Activated naive CD4-positive, alpha-beta T cell treated with Interleukin-2 at 50 U/mL for 16 hours (primary cell): ENCODE data around the gene ARMC9.
"Not testable (repeated sequence)": the region's sequence is repeated elsewhere in the genome, so short reads cannot be mapped to it uniquely, and the experiment has no call there.

Source experiments
- DNase-seq: peaks from one replicate; pipeline ENCODE4 v3.0.0-alpha.2; 2020

ARMC9 gene

DNA sequence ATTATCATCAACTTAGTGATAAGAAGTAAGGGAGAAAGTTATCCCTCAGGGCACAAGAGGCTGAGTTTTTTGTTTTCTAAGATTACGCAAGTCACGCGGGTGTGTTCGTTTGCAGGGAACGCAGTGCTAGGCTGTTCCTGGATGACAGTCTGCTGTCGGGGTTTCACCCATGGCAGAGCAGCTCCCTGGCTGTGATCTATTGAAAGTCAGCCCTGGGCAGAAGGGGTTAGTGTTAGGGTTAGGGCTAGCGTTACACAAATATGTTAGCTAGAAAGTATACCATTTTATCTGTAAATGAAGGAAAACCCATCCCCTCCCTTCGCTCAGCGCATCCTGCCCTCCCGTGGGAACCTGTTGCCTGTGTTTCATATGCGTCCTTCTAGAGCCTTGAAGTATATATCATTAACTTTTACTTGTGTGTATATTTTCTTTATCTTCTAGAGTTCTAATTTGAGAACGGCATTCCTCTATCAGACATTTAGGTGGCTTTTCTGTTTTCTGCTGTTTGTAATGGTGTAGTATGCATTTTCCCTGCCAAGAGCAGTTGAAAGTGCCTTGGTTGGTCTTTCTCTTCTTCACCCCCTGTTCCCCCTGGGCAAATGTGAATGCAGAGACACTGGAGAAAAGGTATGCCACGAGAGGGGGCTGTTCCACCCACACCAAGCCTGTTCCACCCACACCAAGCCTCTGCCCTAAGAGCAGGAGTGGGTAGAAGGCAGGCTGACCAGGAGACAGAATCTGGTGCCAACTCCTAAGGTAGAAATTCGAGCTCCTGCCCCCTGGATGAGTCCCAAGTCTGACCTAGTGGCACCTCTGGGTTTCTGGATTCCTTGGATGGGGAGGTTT, 47.0 kb downstream of the ARMC9 start:
- DNase-seq, result no peak

DNA sequence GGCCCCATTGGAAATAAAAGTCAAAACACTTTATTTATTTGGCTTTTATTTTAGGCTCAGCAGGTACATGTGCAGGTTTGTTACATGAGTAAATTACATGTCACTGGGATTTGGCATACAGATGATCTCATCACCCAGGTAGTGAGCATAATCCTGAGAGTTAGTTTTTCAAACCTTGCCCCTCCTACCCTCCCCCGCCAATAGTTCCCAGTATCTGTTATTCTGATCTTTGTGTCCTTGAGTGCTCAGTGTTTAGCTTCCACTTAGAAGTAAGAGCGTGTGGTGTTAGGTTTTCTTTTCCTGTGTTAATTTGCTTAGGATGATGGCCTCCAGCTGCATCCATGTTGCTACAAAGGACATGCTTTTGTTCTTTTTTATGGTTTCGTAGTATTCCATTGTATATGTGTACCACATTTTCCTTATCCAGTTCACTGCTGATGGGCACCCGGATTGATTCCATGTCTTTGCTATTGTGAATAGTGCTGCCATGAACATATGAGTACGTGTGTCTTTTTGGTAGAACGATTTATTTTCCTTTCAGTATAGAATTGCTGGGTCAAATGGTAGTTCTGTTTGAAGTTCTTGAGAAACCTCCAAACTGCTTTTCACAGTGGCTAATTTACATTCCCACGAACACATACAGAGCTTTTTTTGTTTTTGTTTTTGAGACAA, 47.9 kb downstream of the ARMC9 start:
- DNase-seq, result no peak

DNA sequence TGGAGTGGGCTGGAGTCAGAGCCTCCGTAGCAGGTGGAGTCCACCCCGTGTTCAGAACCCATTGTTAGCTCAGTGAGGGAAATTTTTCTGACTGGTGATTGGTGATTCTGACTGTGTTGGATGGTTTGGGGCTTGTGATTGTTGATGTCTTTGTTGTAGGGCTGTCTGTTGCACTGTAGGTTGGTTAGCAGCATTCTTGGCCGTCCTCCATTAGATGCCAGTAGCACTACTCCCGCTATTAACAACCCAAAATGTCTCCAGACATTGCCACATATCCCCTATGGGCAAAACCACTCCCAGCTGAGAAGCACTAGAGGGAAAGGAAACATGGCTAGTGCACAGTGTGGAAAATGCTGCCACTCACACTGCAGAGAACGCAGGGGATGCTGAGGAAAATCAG, 51.7 kb downstream of the ARMC9 start:
- DNase-seq, result no peak

DNA sequence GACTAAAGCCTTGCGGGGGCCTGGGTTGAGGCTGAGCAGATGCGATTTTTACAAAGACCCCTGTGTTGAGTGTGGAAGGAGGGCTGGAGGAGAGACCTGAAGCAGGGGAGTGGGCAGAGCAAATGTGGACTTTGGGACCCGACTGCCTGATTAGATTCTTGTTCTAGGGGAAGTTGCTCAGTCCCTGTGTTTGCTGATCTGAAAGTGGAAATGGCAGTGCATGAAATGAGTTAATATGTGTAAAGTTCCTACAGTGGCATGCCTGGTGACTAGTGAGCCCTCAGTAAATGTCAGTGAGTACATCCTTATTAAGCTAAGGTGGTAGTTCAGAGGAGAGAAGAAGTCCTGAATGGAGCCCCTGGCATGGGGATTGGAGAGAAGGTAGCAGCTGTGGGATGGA, 52.3 kb downstream of the ARMC9 start:
- no peak for DNase-seq

DNA sequence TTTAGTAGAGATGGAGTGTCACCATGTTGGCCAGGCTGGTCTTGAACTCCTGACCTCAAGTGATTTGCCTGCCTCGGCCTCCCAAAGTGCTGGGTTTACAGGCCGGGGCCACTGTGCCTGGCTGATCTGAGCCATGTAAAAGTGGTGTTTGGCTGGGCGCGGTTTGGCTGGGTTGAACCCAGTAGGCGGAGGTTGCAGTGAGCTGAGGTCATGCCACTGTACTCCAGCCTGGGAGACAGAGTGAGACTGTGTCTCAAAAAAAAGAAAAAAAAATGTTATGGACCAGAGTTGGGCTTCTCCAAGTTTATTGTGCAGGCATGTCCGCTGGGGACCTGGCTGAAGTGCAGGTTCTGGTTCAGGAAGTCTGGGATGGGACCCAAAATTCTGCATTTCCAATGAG, 54.9 kb downstream of the ARMC9 start:
- DNase-seq, result not testable (repeated sequence)

DNA sequence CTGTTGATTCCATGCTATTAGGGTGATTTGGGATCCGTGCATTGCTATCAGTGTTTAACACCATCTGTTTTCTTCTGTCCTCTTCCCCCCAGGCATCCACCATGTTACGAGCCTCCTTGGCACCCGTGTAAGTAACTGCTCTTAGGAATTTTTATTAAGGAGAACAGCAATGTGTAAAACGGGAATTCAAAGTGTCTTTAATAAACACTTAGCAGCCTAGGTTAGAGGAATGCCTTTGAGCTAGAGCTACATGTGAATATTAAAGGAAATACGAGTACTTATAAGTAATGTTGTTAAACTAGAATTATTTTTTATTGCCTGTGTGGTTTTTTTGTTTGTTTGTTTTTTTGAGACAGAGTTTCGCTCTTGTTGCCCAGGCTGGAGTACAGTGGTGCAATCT, 58.1 kb downstream of the ARMC9 start:
- DNase-seq, result no peak

DNA sequence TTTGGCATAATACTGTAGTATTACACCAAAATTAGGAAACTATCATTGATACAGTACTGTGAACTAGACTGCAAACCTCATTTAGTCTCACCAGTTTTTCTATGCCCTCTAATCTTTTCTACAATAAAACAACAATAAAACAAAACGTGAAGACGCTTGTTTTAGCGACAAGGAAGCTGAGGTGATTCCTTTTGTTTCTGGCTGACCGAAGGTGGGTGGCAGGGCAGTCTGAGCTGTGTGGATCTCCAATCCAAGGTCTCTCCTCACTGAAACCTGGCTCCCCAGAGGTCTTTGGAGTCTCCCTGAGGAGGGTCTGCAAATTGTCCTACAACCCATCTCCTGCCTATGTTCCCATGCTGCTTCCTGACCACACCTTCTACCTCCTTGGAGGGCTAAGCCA, 59.3 kb downstream of the ARMC9 start:
- DNase-seq, result no peak

DNA sequence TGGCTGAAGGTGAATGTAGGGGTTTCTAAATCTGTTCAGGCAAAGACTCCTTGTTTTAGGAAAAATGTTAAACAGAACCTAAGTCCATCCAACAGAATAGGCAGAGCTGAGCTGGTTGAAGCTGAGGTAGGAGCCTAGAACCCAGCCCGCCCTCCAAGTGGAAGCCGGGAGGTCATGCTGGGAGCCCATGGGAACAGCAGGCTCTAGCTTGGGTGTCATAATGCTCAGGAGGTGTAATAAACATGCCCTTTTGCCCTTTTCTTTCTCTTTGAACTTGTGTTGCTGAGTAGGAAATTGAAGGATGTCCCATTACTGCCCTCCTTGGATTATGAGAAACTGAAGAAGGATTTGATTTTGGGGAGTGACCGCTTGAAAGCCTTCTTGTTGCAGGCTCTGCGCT, 60.3 kb downstream of the ARMC9 start:
- DNase-seq, result no peak

DNA sequence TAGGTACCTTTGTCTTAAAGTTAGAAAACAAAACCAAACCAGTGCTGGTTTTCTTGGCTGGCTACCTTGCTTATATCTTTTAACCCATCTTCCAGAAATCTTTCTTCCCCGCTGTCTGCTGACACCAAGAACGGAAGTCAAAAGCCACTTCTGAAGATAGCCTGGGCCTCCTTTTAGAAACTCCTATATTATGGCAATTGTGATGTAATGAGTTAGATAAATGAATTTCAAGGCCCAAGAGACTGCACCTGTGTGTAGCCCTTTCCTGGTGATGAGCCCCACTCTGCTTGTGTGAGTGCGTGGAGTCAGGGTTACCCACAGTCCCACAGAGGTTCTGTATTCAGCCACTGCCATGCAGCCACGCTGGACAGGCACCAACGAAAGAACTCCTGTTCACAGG, 60.7 kb downstream of the ARMC9 start:
- DNase-seq, result no peak

DNA sequence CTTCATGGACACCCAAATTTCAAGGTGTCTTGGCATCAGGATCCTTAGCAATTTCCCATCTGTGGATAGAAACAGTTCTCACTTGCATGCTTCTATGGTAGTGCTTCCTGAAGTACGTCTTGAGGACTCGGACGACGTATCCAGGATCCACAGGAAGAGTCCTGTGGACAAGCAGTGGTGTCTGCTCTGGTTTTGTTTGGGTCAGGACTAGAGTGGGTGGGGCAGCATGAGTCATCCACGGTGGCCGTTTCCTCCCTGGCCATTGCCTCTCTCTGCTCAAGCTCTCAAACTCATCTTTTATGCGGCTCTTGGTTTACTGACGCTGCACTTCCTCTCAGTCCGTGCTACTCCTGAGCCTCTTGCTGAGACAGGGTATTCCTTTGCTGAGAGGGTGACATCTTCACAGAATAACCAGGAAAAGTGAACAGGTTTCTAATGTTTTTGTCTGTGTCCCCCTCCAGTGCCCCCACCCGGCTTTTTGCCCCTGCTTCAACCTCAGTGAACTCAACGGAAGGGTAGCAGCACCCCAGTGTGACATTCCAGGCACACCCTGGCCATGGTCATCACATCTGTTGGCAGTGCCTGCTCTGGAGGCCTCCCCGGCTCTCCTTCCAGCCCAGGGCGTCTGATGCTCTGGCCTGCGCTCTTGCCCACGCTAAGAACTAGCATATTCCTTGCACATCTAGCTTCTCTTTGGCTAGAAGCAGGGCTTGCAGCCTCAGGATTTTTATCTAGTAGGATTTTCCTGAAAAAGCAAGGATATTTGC, 62.2 kb downstream of the ARMC9 start:
- DNase-seq, result no peak

DNA sequence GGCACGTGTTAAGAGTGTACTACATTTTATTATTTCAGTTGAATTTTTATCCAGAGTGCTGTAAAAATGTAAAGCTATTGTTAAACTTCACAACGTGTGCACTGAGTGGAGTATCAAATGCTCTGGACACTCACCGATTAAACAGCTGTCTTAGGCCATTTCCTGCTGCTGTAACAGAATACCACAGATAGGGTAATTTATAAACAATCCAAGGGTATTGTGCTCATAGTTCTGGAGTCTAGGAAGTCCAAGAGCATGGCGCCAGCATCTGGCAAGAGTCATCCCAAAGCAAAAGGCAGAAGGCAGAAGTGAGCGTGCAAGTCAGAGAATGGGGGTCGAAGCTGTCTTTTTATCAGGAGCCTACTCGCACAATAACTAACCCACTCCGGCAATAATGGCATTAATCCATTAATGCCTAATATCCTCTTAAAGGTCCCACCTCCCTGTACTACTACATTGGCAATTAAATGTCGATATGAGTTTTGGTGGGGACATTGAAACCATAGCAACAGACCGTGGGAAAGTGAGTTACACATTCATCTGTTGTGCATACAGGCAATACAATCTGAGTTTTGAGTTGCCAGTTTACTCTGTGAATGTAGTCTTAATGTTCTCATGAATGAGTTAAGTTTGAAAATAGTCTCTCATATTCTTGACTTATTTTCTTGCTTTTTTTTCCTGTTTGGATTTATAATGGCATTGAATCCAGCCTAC, 64.8 kb downstream of the ARMC9 start:
- DNase-seq, result no peak

DNA sequence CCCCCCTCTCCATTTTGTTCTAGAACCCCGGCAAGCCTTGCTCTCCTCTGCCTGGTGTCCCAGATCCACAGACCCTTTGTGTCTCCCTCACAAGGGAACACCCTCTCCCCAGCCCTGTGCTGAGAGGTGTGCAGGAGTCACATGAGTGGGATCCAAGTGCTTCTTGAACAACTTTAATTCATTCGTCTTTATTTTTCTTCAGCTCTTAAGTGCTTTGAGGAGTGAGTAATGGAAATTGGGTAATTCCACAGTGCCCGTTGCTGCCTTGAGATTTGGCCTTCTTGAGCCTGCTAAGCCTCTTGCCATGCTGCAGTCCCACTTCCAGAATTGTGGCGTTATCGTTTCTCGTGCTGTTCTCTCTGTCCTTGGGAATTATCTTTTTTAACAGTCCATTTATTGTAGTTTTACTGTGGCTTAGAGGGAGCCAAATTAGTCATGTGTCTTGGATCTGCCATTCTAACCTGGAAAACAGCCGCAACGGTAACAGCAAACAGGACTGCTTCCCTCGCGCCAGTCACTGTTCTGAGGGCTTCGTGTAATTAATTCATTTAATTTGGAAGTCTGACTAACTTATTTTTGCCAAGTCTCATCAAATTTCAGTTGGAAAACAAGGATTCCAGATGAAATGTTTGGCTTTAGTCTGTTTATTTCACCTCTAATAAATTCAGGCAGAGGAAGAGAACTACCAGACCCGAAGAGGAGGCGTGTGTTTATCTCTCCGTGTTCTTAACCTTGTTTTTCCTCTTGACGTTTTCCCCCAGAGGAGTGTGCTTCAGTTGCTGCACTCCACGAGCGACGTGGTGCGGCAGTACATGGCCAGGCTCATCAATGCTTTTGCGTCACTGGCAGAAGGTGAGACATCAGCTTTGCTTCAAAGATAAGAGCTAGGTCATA, 72.0 kb downstream of the ARMC9 start:
- no peak for DNase-seq

DNA sequence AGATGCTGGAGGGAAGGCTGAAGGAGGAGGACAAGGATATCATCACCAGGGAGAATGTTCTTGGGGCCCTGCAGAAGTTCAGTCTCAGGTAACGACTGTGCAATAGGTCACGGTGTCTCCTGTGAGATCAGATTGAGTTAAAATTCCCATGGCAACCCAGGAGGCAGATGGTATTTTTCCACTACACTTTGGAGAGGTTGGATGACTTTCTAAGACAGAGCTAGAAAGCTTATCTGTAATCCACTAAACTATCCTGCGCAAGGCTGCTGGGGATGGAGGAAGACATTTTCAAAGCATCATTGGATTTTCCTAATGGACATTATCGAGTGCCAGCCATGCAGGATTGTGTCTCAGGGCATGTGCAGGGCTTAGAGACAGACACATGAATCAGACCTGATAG, 74.6 kb downstream of the ARMC9 start:
- DNase-seq, result no peak

DNA sequence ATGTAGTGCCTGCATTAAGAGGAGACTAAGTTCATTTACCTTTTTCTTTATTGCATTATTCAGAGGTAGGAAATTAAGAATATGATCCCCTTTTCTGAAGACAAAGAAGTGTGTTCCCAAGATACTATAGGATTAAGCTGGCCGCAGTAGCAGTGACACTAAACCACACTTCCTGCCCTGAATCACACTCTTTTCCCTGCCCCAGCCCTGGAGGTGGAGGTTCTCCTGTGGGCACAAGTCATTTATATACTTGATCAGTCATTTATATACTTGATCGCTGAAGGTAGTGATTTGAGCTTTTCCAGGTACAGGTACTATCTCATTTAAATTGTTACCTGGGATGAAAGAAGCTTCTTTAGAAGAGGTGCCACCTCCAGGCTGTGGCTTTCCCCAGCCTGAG, 78.6 kb downstream of the ARMC9 start:
- DNase-seq, result no peak

DNA sequence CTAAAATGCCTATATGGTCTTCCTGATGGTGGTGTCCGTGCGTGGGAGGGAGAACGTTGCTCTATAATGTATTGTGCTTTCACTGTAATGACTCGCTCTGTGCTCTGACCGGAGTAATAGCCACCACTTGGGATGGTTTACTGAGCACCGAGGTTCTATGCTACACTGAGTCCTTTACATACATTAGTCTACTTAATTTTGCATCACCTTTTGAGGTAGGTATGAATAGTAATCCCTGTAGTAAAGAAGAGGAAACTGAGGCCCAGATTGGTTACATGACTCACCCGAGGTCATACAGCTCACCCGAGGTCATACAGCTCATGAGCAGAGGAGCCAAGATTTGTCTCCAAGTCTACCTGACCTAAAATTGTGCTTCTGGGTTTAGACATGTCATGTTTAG, 79.5 kb downstream of the ARMC9 start:
- DNase-seq, result no peak

DNA sequence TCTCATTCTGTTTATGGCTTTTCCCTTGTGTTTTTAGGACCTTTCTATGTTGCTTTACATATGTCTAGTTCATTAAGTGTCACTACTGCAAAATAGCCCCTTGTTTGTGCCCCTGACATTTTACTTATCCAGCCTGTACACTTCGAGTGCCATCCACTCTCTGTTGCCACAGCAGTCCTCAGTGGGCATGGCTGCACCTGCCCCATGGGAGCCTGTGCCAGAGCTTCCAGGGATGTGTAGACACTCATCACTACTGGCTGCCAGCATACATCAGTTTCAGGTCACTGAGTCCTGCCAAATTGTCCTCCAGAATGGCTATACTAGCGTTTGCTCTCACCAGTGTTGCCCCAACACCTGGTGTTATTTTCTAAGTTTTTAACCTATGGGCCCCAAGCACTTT, 80.4 kb downstream of the ARMC9 start:
- DNase-seq, result no peak

DNA sequence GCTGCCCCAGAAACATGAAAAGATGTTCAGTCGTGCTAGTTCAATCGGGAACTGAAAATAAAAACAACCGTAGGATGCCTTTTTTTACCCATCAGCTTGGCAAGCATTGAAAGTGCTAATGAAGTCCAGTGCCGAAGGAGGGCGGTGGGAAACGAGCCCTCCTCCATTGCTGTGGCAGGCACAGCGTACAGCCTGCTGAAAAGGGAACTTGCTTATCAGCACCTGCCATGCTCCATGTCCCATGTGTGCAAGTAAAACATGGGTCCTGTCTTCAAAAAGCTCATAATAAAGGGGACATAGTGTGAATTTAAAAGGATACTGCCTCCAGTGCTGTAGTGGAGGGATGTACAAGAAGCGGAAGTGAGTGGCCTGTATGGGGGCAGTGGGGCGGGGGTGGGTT, 82.4 kb downstream of the ARMC9 start:
- no peak for DNase-seq

DNA sequence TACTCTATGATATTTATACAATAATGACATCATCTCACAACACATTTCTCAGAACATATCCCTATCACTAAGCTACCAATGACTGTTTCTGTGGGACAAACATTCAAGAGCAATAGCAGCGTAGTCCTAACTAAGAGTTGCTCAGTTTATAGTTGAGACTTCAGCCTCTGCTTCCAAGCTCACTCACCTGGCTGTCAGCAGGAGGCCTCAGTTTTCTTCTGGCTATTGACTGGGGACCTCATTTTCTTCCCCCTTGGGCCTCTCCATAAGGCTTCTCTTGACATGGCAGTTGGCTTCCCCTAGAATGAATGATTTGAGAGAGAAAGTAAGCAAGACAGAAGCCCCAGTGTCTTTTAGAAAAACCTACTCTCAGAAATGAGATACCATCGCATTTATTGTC, 85.9 kb downstream of the ARMC9 start:
- no peak for DNase-seq

DNA sequence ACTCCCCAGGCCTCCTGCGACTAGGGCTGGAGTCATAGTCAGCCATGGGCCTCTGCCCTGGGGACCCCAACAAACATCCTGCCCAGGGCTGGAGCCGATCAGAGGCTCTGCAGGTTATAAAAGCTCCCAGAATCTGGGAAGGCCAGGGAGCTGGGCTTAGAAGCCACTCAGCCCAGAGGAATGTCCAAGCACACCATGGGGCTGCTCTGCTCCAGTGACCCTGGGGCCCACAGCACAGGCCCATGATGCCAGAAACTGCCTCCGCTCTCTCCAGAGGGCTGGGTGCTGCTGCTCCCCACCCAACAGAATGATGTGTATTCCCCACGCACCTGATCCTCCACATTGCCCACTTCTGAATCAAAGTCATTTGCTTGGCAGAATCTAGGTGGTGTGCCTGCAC, 88.5 kb downstream of the ARMC9 start:
- DNase-seq, result no peak

DNA sequence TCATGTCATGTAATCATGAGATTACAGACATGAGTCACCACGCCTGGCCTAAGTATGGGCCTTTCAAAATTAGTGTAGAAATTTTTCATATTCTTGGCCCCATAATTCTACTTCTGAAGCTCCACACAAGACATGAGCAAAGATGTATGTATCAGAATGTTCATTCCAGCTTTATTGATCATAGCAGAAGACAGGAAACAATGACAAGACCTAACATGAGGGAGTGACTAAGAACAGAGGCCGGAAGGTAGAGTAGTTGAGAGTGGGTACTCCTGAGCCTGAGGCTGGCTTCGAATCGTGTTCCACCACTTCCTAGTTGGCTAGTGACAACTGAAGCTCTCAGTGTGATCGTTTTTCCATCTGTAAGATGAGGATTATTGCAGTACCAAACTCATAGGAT, 89.3 kb downstream of the ARMC9 start:
- DNase-seq, result no peak

DNA sequence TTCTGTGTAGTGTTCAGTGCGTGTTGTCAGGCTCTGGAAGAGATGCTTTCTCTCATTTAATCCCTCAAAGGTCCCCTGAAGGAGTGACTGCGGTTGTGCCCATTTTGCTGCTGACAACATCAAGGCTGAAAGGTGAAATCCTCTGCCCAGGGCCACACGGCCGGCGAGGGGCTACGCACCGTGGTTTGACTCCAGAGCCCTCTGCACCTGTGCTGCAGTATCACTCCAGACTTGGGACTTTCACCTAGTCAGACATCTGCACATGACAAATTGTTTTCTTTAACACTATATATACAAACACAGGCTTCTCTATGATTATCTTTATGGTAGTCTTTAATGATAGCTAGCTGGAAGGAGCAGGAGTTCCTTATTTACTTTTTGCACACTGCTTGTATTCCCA, 90.2 kb downstream of the ARMC9 start:
- no peak for DNase-seq

DNA sequence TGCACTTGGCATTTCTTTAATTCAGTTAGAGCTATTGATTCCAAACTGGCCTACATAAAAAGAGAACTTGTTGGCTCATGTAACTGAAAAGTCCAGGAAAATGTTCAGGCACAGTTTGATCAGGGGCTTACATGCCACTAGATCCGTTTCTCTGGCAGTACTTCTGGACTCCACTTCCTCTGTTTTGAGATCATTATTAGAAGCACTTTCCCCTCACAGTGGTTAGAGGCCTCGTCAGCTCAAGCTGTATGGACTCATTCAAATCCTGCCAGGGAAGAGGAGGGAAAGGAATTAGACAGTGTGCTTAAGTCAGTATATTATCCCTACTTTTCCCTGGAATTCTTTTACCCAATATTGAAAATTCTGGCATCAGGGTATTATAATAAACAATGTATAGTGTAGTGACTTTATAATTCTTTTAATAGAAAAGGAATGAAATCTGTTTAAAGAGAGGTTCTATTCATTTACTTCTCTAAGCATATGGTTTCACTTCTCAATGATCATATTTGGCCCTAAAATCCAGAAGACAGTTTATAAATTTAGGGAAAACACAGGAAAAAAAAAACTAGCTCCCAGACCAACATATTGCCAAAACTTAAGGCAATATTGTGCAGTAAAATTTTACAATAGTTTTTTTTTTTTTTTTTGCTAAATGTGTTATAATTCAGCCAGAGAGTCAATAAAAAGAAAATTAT, 92.0 kb downstream of the ARMC9 start:
- DNase-seq, result no peak
